Measurements from ENCODE around the gene CEP350.

CEP350 gene

DNA sequence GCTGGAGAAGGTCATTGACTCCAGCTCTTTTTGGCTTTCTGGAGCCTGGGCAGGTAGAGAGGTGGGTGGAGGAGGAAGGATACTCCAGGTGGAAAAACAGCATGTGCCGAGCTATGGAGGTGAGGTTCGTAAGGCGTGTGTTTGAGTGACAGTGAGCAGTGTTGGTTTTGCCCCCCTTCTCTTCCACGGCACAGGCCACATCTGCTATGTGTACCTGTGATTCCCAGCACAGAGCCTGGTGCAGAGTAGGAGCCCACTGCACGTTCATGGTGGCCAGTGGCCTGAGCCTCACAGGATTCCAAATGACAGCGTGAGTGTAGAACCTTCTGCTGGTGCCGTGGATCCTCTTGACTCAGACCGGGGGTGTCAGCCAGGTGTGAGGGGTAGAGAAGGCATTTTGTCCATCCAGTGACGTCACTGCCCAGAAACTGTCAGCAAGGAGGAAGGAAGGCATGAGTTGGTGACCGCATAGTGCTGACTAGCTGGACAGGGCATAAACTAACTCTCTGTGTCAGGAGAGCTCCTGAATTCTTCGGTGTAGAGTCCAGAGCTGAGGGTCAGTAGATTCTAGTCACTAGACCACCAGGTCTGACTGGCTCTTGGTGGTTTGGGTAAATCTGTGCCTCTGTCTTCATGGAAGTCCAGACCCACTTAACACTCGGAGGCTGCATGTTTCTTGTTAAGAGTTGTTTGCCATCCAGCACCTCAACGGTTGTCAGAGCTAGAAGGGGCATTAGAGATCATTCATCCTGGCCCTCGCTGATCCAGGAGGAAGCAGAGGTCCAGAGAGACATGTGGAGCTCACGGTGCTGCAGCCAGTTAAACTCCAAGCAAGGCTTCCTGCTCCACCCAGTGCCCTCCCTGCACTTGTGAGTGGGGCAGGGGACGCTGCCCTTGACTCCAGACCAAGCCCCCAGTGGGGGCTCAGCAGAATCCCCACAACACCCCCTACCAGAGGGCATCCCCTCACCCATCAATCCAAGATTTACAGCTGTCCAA is 203.8 kb downstream of the CEP350 start:
- DNase-seq, result no peak

DNA sequence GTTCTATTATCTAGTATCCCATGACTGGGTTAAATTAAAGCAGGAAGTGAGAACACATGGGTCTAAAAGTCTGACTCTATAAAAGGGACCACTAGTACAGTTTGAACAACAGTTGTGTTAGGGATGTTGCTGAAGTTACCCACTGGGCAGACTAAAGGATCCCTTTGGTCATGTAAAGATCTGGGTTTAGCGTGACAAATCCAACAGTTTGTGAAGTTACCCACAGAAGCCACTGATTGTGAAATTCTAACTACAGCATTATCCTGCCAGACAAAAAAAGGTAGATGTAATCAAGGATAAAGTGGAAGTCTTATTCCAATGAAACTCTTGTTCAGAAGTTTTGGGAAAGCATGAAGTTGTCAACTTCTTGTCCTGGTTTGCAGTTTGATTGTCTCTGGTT is 205.7 kb downstream of the CEP350 start:
- DNase-seq, result no peak

DNA sequence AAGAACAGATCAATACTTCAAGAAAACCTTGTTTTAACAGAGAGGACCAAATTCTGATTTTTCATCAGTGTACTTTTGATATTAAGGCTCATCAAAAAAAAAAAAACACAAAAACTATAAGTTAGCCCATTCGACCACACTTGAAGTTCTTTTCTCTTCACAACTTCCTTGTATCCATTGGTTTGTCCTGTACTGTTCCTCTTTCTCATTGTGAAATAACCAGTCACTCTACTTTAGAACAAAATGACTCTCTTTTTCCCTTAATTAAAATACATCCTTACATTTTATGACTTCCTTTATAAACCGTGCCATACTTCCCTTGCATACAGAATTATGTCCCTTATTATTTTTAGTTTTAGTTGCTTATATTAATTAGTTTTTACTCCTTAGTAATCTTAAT is 208.4 kb downstream of the CEP350 start:
- no peak for DNase-seq
